Measurements from ENCODE around the gene UTS2R.

UTS2R gene

DNA sequence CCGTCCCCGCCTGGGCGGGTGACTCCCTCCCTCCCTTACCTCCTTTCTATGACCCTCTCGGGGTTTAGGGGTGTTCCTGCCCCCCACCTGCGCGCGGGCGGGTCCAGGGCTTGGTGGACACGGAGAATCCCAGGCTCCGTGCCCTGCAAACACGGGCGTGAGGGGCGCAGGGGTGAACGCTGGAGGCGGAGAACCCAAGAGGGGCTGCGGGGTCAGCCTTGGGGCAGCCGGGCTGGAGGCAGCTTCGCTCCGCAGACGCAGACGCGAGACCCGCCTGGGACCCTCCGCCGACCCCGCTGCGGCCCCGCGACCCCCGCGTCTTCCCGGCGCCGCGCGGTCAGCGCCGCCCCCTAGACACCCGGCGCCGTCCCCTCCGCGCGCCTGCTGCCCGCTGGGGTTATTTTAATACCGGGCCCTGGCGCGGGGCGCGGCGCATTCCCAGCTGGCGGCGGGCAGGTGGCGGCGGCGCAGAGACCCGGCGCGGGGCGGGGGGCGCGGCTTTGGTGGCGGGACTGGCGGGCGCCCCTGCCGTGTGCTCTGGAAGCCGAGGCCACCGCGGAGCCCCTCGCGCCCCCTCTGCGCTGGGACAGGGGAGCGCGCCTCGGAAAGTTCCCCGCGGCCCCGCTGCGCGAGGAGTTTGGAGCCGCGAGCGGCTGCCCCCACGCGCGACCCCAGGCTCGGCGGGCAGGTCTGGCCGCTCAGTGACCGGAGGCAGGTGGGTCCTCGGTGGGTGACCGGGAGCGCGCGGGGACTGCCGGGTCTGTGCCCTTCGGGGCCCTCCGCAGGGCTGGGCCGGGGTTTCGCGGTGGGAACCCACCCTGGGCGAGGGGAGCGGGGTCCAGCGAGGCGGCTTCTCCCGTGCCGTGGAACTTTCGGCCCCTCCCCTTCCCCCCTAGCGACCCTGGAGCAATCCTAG, at the start of gene UTS2R:
TSS of gene UTS2R (plus strand) at position 433 of the 916 bp plus-strand sequence. CDS start 2,560 bp downstream, outside the sequence.
- no peak for DNase-seq (ENCODE audit: low read depth)

DNA sequence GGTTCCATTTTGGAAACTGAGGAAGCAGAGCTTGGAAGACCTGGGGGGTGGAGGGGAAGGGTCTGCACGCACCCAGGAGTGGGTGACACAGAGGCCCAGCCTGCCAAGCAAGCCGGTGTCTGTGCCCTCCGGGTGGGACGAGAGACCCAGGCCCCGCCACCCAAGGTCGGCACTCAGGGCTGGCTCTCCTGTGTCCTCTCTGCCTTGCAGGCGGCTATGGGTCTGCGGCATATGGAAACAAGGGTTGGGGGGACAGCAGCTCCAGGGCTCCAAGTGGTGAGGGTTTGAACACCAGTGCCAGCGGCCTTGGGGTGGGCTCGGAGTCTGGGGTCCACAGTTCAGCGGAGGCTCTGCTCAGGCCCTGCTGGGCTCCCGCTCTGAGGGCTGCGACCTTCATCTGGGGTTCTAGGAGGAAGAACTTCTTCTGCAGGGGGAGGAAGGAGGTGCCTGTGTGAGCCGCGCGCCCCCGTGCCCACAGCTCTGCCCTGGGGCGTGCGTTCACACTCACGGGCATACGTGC, 49.6 kb upstream of the UTS2R start:
- DNase-seq (ENCODE audit: low read depth), result no peak

DNA sequence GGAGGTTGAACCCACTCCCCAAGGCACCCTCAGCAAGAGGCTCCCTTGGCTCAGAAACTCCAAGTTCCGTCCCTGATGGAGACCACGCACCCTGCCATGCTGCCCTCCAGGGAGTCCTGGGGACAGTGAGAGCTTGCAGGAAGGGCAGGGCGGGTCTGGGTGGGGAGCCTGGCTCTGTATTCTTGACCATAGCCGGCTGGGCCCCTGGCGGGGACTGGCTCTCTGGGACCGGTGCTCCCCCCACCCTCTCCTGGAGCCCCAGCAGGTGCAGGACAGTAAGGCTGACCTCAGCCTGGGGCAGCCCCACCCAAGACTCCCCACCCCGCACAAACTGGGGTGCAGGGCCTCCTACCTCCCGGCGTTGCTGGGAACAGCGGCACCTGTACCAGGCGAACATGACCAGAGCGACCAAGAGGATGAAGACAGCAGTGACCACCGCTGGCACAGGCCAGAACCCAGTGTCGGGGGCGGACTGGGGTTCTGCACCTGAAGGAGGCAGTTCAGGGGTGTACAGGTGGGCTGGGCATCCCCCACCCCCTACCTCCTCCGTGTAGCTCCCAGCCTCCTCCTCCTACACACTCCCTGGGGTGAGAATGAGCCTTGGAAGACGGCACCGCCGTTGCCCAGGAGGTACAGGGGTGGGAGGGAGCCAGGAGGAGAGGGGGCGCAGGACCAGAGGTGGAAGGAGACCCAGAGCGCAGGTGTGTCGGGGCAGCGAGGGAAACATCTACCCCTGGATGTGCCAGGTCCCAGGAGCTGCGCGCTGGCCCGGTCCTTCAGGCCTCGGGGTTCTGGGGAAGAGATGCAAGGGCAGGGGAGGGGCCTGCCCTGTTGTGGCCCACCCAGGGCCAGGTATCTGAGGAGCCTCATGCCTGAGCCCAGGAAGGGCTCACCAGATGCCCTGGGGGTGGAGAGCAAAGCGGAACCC, 48.8 kb upstream of the UTS2R start:
- DNase-seq (ENCODE audit: low read depth), result no peak

DNA sequence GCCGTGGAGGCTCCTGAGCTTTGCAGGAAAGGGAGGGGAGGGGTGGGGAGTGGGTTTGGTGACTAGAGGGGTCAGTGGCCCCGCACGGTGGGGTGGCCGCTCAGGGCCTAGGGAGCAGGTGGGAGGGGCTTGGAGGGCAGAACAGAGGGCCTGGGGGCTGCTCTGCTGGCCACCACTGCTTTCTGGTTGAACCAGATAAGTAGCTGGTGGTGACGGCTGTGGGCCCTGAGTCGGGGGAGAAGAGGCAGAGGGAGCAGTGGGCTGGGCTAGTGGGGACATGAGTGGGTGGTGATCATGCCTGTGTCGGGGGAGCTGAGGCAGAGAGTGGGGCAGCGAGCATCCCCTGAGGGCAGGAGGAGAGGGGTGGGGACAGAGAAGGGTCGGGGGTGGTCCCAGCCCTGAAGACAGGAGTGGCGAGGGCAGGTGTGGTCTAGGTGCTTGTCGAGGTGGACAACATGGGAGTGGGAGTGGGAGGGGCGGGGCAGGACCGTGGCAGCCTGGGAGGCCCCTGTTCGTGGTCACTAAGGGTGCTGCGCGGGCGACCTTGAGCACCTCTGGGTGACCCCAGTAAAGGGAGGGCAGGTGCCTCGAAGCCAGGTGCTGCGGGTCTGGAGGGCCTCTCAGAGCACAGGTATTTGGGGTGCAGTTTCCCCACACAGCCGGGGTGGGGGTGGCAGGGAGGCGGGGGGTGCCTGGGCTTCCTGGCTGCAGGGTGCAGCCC, 47.9 kb upstream of the UTS2R start:
- DNase-seq (ENCODE audit: low read depth), result no peak

DNA sequence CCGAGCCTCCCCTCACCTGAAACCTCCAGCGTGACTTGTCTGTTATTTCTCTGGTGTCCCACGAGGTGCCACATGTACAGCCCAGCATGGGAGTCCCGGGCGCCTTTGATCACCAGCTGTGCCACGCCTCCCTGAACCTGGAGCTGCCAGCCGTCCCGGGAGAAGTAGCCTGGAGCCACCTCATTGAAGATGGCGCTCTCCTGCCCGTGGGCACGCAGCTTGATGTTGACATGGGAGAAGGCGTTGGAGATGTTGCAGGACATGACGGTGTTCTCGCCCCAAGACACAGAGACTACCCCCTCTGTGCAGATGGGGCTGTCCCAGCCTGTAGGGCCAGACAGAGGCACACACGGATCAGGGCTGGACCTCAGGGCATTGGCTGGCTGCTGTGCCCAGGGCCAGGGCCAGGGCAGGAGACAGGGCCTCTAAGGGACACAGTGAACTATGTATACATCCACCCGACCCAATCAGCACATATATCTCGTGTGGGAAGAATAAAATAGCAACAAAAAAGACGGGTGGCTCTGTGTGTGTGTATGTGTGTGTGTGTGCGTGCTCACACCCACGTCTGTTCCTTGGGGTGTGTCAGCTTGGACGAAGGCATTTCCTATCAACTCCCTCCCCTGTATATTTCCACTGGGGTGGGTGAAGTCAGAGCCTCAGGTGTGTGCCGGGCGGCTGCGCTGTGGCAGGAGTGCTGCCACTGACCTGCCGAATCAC, 46.8 kb upstream of the UTS2R start:
- no peak for DNase-seq (ENCODE audit: low read depth)

DNA sequence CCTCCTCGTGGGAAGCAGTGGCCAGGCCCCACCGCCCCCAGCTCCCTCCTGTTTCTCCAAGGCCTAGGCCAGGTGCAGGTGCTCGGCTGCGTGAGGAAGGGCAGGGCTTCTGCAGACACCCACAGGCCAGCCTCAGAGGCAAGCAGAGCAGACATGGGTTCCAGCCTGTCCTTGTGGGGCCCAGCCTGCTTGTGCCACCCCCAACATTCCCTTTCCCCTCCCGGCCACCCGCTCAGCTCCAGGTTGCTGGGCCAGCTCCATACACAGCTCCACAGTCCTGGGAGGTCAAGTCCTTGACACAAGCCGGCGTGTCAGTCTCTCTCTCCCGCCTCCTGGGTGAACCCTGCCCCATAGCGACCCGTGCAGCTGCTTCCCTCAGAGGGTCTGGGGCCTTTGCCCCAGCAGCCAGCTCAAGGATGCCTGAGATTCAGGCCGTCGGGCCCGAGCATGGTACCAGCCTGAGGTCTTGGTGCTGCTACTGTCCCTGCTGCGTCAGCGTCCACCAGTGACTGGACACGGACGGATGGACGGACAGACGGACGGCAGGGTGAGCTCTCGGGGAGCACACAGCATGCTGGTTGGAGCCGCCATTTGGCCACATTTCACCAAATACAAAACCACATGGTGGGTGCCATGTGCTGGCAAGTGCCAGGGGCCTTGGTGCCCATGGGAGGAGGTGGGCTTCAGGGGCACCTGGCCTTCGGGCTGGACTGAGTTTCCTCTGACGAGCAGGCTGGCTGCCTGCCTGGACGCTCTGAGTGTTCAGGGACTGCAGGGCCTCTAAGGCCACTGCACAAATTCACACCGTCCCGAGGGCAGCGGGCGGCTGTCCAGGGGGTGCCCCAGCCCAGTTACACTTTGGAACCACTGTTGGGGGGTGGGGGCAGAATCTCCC, 46.0 kb upstream of the UTS2R start:
- DNase-seq (ENCODE audit: low read depth), result no peak

DNA sequence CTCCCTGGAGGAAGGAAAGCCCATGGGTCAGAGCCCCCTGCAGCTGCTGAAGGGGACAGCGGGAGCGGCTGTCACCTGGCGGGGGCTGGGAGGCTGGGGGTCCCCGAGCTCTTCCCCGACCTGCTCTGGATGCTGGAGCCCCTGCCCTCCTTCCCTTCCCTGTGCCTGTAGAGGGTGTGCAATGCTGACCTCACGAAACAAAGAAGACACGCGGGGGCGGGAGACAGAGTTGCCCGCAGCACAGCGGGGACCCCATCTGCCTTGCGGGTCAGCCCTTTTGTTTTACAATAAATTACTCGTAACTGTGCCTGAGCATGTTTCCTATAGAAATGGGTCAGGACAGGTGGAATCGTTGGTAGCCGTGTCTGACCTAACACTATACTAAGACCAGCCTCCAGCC, 44.3 kb upstream of the UTS2R start:
- no peak for DNase-seq (ENCODE audit: low read depth)

DNA sequence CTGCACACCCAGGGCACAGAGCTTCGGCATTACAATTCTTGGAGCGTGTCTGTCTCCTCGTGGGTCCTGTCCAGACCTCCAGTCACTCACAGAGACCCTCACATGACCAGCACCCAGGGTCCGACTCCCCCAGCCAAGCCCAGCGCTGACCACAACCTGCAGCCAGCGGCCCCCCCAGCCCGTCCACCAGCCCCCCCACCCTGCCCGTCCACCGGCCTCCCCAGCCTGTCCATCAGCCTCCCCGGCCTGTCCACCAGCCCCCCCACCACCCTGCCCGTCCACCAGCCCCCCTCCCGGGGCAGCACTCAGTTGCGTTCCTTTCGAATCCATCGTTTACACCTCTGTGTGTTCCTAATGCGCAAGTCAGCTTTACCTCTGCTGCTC, 43.8 kb upstream of the UTS2R start:
- DNase-seq (ENCODE audit: low read depth), result no peak

DNA sequence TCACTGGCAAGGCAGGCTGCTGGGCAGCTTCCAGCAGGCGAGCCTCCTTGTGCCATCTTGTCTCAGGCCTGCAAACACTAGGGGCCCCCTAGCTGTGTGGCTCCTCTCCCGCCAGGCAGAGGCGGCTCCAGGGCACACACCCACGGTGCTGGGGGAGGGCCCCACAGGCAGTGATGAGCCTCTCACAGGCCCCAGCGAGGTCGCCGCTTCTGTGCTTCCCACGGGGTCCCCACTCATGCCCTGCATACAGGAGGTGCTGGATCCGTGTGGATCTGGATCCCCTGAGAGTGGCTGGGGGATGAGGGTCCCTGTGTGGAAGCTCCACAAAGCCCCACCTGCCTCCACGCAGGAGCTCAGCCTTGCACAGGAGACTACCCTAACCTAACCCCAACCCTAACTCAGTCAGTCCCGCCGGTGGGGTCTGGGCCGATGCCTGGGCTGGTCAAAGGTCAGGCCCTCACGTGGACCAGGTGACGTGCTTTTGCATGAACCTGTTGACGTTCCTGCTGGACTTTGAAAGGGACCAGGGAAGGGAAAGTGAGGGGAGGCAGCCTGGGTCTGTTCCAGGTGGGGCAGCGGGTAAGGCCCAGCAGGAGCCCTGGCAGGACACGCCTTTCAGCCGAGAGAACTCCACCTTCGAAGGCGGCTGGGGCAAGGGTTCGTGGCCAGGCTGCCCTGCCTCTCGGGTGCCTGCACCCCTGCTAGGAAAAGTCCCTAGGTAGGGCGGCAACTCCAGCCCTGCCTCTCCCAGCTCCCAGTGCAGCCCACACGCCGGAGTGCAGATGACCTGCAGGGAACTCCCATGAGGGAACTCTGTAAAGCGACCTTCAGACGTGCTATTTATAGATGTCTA, 43.2 kb upstream of the UTS2R start:
- DNase-seq (ENCODE audit: low read depth), result no peak

DNA sequence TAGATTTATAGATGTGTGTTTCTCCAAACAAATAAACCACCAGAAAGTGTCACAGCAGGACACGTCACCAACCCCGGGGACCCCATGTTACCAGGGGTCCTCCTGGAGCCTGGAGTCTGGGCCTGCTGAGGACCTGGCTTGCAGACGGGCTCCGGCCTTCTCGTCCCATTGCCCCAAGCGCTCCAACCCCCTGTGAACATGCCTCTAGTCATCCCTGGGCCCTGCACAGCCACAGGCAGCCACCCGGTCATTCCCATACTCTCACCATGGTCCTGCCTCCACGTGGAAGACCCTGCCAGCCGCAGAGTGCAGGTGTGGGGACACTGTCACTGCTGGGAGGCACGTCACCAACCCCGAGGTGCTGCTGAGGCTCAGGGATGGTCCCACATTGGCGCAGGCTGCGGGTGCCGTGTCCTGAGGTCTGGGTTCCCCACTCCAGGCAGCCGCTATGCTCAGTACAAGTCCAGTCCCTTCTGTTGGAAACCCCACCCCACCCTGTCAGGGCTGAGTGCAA, 42.5 kb upstream of the UTS2R start:
- DNase-seq (ENCODE audit: low read depth), result no peak

DNA sequence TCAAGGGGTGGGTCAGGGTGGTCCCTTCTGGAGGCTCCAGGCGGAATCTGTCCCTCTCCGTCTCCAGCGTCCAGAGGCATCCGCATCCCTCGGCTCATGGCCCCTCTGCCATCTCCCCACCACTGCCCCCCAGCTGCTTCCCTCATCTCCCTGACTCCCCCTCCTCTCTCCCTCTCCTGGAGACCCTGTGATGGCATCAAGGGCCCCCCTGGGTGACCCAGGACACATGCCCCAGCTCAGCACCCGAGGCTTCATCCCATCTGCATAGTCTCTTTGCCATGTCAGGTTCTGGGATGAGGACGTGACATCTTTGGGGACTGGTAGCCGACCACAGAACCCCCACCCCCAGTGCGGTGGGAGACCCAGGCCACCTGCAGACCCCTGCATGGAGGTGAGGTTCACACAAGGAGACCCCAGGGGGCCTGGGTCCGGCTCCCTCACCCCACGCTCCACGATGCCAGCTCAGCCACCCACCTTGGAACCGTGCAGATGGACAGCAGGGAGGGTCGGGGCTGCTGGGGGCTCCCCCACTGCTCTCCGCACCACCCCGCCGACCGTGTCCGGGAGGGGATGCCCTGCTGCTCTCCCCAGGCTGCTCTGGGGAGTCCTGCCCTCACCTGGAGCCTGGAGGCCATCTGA, 41.8 kb upstream of the UTS2R start:
- no peak for DNase-seq (ENCODE audit: low read depth)

DNA sequence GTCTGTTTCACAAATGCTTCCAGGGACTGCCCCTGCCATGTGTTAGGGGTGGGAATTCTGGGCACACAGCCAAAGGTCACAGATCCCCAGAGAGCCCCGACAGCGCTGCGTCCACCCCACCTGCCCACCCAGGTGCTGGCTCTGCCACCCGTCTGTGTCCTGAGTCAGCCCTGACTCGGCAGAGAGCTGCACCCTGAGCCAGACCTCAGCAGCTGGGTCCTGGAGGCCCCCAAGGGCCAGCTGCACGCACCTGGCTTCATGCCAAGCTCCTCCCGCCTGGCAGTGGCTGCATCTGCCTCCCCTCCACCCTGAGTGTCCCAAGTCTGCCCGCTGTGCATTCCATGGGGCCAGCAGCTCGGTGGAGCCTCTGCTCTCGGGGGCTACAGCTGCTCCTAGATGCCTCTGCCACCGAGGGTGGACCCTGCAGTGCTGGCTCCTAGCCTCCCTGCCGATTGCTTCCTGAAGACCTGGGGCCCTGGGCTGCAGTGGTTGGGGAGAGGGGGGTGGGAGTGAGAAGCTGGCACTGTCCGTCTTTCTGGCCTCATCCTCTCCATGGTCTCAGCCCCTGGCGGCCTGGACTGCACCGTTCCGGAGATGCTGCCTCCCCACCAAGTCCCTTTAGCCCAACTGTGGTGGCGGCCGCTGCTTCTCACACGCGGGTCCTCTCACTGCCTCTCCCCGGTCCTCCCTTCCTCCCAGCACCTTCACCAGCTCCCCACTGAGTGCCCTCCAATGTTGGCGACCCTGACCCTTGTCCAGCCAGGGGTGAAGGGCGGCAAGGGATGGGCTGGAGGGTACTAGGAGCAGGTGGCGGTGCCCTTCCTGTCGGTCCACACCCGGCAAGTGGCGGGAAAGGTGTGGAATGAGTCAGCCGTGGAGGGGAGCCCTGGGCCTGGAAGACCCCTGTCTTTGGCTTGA, 41.0 kb upstream of the UTS2R start:
- no peak for DNase-seq (ENCODE audit: low read depth)

DNA sequence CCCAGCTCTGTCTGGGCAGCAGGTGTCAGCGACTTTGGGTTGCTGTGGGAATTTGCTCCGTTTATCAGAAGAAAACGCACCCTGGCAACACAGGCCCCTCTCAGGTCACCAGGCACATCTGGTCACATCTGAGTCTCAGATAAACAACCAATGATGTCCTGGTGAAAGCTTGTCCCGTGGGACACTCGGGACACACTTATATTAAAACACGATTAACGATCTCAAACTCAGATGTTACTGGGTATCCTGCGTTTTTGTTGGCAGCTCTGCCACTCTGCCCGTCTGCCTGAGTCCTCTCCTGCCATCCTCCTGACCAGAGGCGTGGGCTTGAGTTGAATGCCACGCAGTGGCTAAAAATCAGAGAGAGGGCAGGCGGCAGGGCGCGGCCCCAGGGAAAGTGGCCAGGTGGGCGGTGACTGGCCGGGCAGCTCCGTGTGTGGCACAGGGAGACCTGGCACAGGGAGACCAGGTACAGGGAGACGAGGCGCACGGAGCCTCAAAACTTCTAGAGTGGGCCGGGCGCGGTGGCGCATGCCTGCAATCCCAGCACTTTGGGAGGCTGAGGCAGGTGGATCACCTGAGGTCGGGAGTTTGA, 40.1 kb upstream of the UTS2R start:
- no peak for DNase-seq (ENCODE audit: low read depth)

DNA sequence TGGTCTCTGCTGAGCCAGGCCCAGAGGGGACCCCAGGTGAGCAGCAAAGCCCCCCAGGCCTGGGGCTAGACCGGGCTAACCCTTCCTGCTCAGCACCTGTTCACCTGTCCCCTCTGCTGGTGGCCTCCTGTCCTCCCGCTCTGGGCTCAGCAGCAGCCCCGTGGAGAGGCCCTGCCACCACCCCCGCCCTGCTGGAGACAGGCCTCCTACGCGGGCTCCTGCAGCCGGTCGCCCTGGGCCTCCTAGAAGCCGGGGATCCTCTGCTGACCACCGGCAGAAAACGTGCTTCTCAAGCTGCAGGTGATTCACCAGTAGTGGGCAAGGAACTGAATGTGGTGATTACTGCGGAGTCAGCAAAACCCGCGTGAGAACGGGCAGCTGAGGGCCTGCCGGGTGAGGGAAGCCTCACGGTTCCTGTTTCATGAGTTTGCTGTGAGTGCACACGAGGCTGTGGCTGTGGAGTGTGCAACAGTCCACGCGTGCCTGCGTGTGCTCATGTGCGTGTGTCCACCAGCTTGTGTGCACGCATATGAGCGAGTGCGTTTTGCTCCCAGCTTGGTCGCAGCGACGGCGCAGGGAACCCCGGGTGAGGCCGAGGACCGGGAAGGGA, 38.8 kb upstream of the UTS2R start:
- DNase-seq (ENCODE audit: low read depth), result no peak

DNA sequence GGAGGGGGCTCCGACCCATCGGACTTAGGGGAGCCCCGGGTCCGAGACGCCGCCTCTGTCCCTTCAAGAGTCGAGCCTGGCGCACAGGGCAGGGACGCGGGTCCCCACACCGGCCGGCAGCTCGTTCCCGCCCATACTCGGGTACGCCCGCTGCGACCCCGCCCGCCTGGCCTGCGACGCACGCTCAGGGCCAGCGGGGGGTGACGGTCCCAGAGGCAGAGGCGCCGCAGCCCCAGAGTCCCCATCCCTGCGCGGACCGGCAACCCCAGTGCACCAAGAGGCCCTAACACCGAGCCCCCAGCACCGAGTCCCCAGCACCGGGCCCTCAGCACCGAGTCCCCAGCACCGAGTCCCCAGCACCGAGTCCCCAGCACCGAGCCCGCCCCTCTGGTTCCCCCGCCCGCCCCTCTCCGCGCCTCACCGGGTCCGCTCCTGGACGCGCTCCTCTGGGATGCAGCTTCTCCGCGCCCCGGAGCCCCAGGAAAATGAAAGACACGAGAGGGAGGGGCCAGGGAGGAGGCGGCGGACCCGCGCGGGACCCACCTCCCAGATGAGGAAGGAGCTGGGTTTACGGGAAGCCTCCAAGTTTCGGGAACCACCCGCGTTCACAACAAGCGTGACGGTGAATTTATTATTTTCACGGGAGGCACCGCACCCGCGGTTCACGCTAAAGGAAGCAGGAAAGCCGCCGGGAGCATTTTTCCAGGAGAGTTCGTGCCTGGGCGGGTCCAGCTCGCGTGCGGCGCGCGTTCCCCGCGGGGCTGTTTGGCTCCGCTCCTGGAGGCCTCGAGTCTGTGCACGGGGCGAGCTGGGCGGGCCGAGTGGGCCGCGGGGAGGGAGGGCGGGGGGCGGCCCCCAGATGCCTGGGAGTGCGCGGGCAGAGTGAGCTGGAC, 38.0 kb upstream of the UTS2R start, which contains the start of gene SECTM1:
TSS of gene SECTM1 (minus strand) at position 488 of the 893 bp plus-strand sequence. CDS start 6,526 bp downstream, outside the sequence.
- DNase-seq (ENCODE audit: low read depth), result no peak

All from activated T-cell treated with anti-CD3 and anti-CD28 coated beads for 48 hours (primary cell).